H1 (cell line): ENCODE measurements around the gene PLCH2. TPM values are rescaled to one million over a fixed set of nuclear protein-coding genes. Genes with fewer than 3 reads are reported as not detected.
A peak's percentile ranks its signal among the peaks of the same experiment; 100 is the strongest.

Experiments
- CTCF ChIA-PET: fragments of 300-600 bp; sonication (Branson Sonifier 250); formaldehyde crosslinking; loops from one replicate; lab custom pipeline; 2021; ENCODE audit not compliant: partially characterized antibody; lab: Charles Lee
- POLR2A ChIA-PET: fragments of 300-600 bp; sonication (Branson Sonifier 250); formaldehyde crosslinking; loops from one replicate; lab custom pipeline; 2021; ENCODE audit warnings: inconsistent platforms; ENCODE audit not compliant: partially characterized antibody; lab: Charles Lee
- DNase-seq, 2 experiments: peaks; one replicate each; pipeline versions ENCODE4 v3.0.0 to v3.0.0-alpha.2; 2010 to 2022; ENCODE audit warnings: low spot score in 2 of 2, low read depth in 1 of 2, mixed read lengths in 1 of 2
- FAIRE-seq: peaks from 2 replicates; lab custom pipeline; 2011; peaks lifted over from hg19 to GRCh38; lab: Jason Lieb, UNC
- H2AFZ ChIP-seq: 2 replicates; pipeline ENCODE4 v1.8.1; 2012; ENCODE audit warnings: low read length, inconsistent platforms
- H2AK5ac ChIP-seq: 2 replicates; pipeline ENCODE4 v1.6.1; 2013; ENCODE audit warnings: low read depth, low read length
- H2BK120ac ChIP-seq: replicated peaks from 2 replicates; pipeline ENCODE3; 2013; ENCODE audit warnings: low read depth, low read length, inconsistent platforms
- H2BK12ac ChIP-seq: 2 replicates; pipeline ENCODE4 v1.6.1; 2013; ENCODE audit warnings: low read depth, low read length
- H2BK15ac ChIP-seq: 2 replicates; pipeline ENCODE4 v1.6.1; 2013; ENCODE audit warnings: low read length
- H2BK20ac ChIP-seq: 2 replicates; pipeline ENCODE4 v1.6.1; 2013; ENCODE audit warnings: low read length
- H2BK5ac ChIP-seq: 2 replicates; pipeline ENCODE4 v1.6.1; 2013; ENCODE audit warnings: low read depth, low read length
- H3K14ac ChIP-seq: 2 replicates; pipeline ENCODE4 v1.6.1; 2013; ENCODE audit warnings: inconsistent platforms; ENCODE audit not compliant: insufficient read length
- H3K18ac ChIP-seq: 2 replicates; pipeline ENCODE4 v1.6.1; 2013; ENCODE audit warnings: low read length; ENCODE audit errors: extremely low read depth
- H3K23ac ChIP-seq: 2 replicates; pipeline ENCODE4 v1.6.1; 2013; ENCODE audit warnings: inconsistent platforms; ENCODE audit not compliant: insufficient read length
- H3K23me2 ChIP-seq: 2 replicates; pipeline ENCODE4 v1.6.1; 2013; ENCODE audit warnings: low read depth, low read length
- H3K27ac ChIP-seq: 2 replicates; pipeline ENCODE4 v1.6.1; 2011; ENCODE audit warnings: low read depth, low read length, inconsistent platforms
- H3K27me3 ChIP-seq, 4 experiments: replicated peaks in 1 of 4; 1 replicate in 1 of 4; 2 replicates in 3 of 4; pipeline versions ENCODE4 v1.6.1 to v1.8.1; 2011 to 2013; ENCODE audit warnings: low read length in 3 of 4, mild to moderate bottlenecking in 3 of 4, inconsistent platforms in 2 of 4, mixed read lengths in 2 of 4, moderate library complexity in 1 of 4; ENCODE audit not compliant: control insufficient read depth in 3 of 4, insufficient read depth in 3 of 4; ENCODE audit errors: extremely low read depth in 1 of 4
- H3K36me3 ChIP-seq, 4 experiments: 2 replicates each; pipeline versions ENCODE4 v1.6.1 to v1.8.1; 2011 to 2013; ENCODE audit warnings: mild to moderate bottlenecking in 4 of 4, low read length in 3 of 4, moderate library complexity in 2 of 4, control low read depth in 1 of 4, inconsistent platforms in 1 of 4; ENCODE audit not compliant: insufficient read depth in 4 of 4, control insufficient read depth in 2 of 4
- H3K4ac ChIP-seq: replicated peaks from 2 replicates; pipeline ENCODE3; 2013; ENCODE audit warnings: low read length, low read depth, mixed read lengths, inconsistent platforms; ENCODE audit not compliant: insufficient read length
- H3K4me1 ChIP-seq, 4 experiments: replicated peaks in 1 of 4; 1 replicate in 1 of 4; 2 replicates in 3 of 4; pipeline versions ENCODE4 v1.6.1 to v1.8.1; 2011 to 2013; ENCODE audit warnings: low read length in 3 of 4, inconsistent platforms in 2 of 4, mixed read lengths in 1 of 4; ENCODE audit not compliant: insufficient read depth in 4 of 4, control insufficient read depth in 3 of 4
- H3K4me2 ChIP-seq, 2 experiments: 2 replicates each; pipeline versions ENCODE4 v1.6.1 to v1.8.1; 2011 to 2013; ENCODE audit warnings: low read depth in 2 of 2, low read length in 2 of 2, control low read depth in 1 of 2, inconsistent platforms in 1 of 2, mild to moderate bottlenecking in 1 of 2; ENCODE audit not compliant: insufficient read depth in 1 of 2
- H3K4me3 ChIP-seq, 4 experiments: fragments of 200-600, 300-600 bp in 1 of 4; sonication (generic), shearing (Covaris generic), sonication (Bioruptor Twin) in 1 of 4; 2 replicates each; pipeline versions ENCODE4 v1.5.1 to v1.8.1; 2011 to 2016; ENCODE audit warnings: low read length in 4 of 4, low read depth in 3 of 4, control low read depth in 2 of 4, inconsistent platforms in 2 of 4, mild to moderate bottlenecking in 2 of 4, mixed read lengths in 1 of 4, moderate library complexity in 1 of 4; ENCODE audit not compliant: insufficient read depth in 2 of 4; ENCODE audit errors: extremely low read depth in 1 of 4
- H3K56ac ChIP-seq: replicated peaks from 2 replicates; pipeline ENCODE3; 2013; ENCODE audit warnings: low read depth, mild to moderate bottlenecking, mixed read lengths, low read length, inconsistent platforms; ENCODE audit not compliant: insufficient read length
- H3K79me1 ChIP-seq: 2 replicates; pipeline ENCODE4 v1.6.1; 2013; ENCODE audit warnings: low read depth, low read length, control low read depth
- H3K79me2 ChIP-seq, 2 experiments: 2 replicates each; pipeline versions ENCODE4 v1.6.1 to v1.8.1; 2012 to 2013; ENCODE audit warnings: low read length in 2 of 2, mild to moderate bottlenecking in 2 of 2, inconsistent platforms in 1 of 2; ENCODE audit not compliant: insufficient read depth in 2 of 2, control insufficient read depth in 1 of 2
- H3K9ac ChIP-seq, 4 experiments: replicated peaks in 1 of 4; 1 replicate in 1 of 4; 2 replicates in 3 of 4; pipeline versions ENCODE4 v1.6.1 to v1.8.1; 2011 to 2013; ENCODE audit warnings: low read depth in 3 of 4, low read length in 3 of 4, control low read depth in 2 of 4, mild to moderate bottlenecking in 2 of 4, moderate library complexity in 2 of 4, inconsistent platforms in 1 of 4; ENCODE audit errors: extremely low read depth in 1 of 4
- H3K9me3 ChIP-seq, 2 experiments: 2 replicates each; pipeline versions ENCODE4 v1.6.1 to v1.8.1; 2012 to 2013; ENCODE audit warnings: mild to moderate bottlenecking in 2 of 2, moderate library complexity in 2 of 2, control low read depth in 1 of 2, inconsistent platforms in 1 of 2, low read depth in 1 of 2, low read length in 1 of 2, mixed read lengths in 1 of 2; ENCODE audit not compliant: insufficient read depth in 2 of 2
- H4K20me1 ChIP-seq, 2 experiments: replicated peaks in 1 of 2; 2 replicates each; pipeline versions ENCODE3 to v1.8.1; 2011 to 2013; ENCODE audit warnings: inconsistent platforms in 2 of 2, low read length in 2 of 2, mild to moderate bottlenecking in 1 of 2; ENCODE audit not compliant: insufficient read depth in 2 of 2, control insufficient read depth in 1 of 2
- H4K5ac ChIP-seq: 2 replicates; pipeline ENCODE4 v1.6.1; 2013; ENCODE audit warnings: low read length, low read depth, mixed read lengths, inconsistent platforms; ENCODE audit not compliant: insufficient read length
- H4K8ac ChIP-seq: 2 replicates; pipeline ENCODE4 v1.8.0; 2013; ENCODE audit warnings: mild to moderate bottlenecking, moderate library complexity, low read length, inconsistent platforms; ENCODE audit not compliant: insufficient read depth; ENCODE audit errors: extremely low read depth
- H4K91ac ChIP-seq: replicated peaks from 2 replicates; pipeline ENCODE3; 2013; ENCODE audit warnings: low read length, mixed read lengths, inconsistent platforms; ENCODE audit not compliant: insufficient read length
- KDM4A ChIP-seq: IDR thresholded peaks from one replicate; pipeline ENCODE4 v1.7.1; 2012; ENCODE audit warnings: low read depth, mild to moderate bottlenecking, moderate library complexity, low read length, inconsistent platforms; ENCODE audit not compliant: severe bottlenecking
- WGBS, 2 experiments: shearing (Covaris generic) in 1 of 2; methylation state at CpG; one replicate each; pipeline versions ENCODE4 v1.1.6 to v1.1.7; 2013 to 2015; ENCODE audit warnings: low lambda C conversion rate in 2 of 2, mixed read lengths in 2 of 2, inconsistent platforms in 1 of 2, low coverage in 1 of 2, missing lambda C conversion rate in 1 of 2; ENCODE audit not compliant: insufficient replicate concordance in 2 of 2, insufficient coverage in 1 of 2, insufficient read length in 1 of 2; ENCODE audit errors: extremely low coverage in 1 of 2, missing lambda C conversion rate in 1 of 2; 5-methylcytosine and 5-hydroxymethylcytosine counted together
- polyA plus RNA-seq, 7 experiments: library from polyadenylated mRNA; depleted of rRNA in 3 of 7; stranded (reverse) in 5 of 7; unstranded in 2 of 7; fragments of >200 nt in 5 of 7; fragments of 200-250 nt in 2 of 7; gene quantifications; 1 replicate in 5 of 7; 2 replicates in 1 of 7; 4 replicates in 1 of 7; pipeline versions ENCODE4 v1.2.1 to v1.2.3, GENCODE V29; 2011 to 2013; ENCODE audit warnings: missing spikeins in 2 of 7, mixed read lengths in 2 of 7
- total RNA-seq: library from RNA; stranded (reverse); fragmentation: NEBNext Ultra II Directional; extraction: Animal tissue kit (Norgen Biotek cat#: 25700); gene quantifications from 2 replicates; pipeline ENCODE4 v1.2.1, GENCODE V29; 2021

The PLCH2 gene
- total and polyA plus RNA-seq, 2 of the 8 experiments (the other 6 are each of a cell fraction or from before 2014, with no cell fraction given), result 0.14 to 0.19 TPM

GRCh38 chr1:2528611-2528965, 52.5 kb downstream of the PLCH2 start:
- H2BK120ac ChIP-seq, result no peak overlapping the region
- DNase-seq, result no peak
- H3K4me2 ChIP-seq, result peak overlapping the region; percentile 53 to 89; a peak in 3 of 4 replicates
- H2AFZ ChIP-seq, result no peak overlapping the region
- H3K4me3 ChIP-seq, result peak overlapping the region in 1 of 4 experiments; percentile 52; a peak in 1 of 8 replicates
- H3K14ac ChIP-seq, result no peak overlapping the region
- peak overlapping the region; percentile 67 for H3K4ac ChIP-seq
- no peak overlapping the region for H4K91ac ChIP-seq
- H3K18ac ChIP-seq, result no peak overlapping the region; the same call in 1 of the 2 replicates
- H2BK5ac ChIP-seq, result no peak overlapping the region
- H2BK20ac ChIP-seq, result 0 out of 2 replicates have a peak overlapping the region, but pooled peaks have one; percentile 18
- WGBS, 2 experiments, result 73% methylated on average over 9 of the region's 10 CpGs; no CpG with 5 or more reads in 1 of the 2 experiments
- peaks cover 17% of the 10 kb centered on the region for H3K79me1 ChIP-seq
- H3K36me3 ChIP-seq, result no peaks in the 10 kb centered on the region
- H2BK12ac ChIP-seq, result 0 out of 2 replicates have a peak overlapping the region, but pooled peaks have one; percentile 27
- FAIRE-seq, result no peak
- CTCF ChIA-PET, result interaction anchor here (0.6 to 2.0 kb wide), 6 partner anchors 10 to 98 kb away, joined by 3 to 11 read pairs (median 4); partner anchors contain the start of gene TNFRSF14
- peaks cover 10 to 24% of the 10 kb centered on the region in 2 experiments for H3K79me2 ChIP-seq
- H4K5ac ChIP-seq, result no peak overlapping the region
- H3K56ac ChIP-seq, result no peak overlapping the region
- H3K23ac ChIP-seq, result no peak overlapping the region
- H3K27me3 ChIP-seq, result peaks cover 30 to 69% (median 63%) of the 10 kb centered on the region in 4 experiments
- H4K20me1 ChIP-seq, result peaks cover 19 to 34% of the 10 kb centered on the region in 2 experiments
- no peak overlapping the region for H2BK15ac ChIP-seq
- H2AK5ac ChIP-seq, result no peak overlapping the region
- H3K4me1 ChIP-seq, result peaks cover 0 to 38% (median 20%) of the 10 kb centered on the region in 4 experiments; a peak in 6 of 7 replicates
- no peak overlapping the region for H3K9ac ChIP-seq
- H4K8ac ChIP-seq, result no peak overlapping the region
- no peaks in the 10 kb centered on the region for H3K9me3 ChIP-seq
- POLR2A ChIA-PET, result interaction anchor here (0.9 to 1.4 kb wide), 3 partner anchors 24 to 57 kb away, joined by 3 to 5 read pairs (median 4); no protein-coding TSS in a partner anchor
- peaks cover 7% of the 10 kb centered on the region; the same call in 1 of the 2 replicates for H3K23me2 ChIP-seq
- no peak overlapping the region for H3K27ac ChIP-seq
- peak; percentile 16 for TF ChIP-seq KDM4A
